ENCODE measurements around the gene STARD10. TPM values are rescaled to one million over a fixed set of nuclear protein-coding genes. Genes with fewer than 3 reads are reported as not detected.

The STARD10 gene
- total RNA-seq, 1 experiment from 2014 or later: 31.2 TPM

- no peak for DNase-seq (ENCODE audit: low read depth)
These were observed 12.3 kb downstream of the STARD10 start for GRCh38 chr11:72781313-72782080.

DNA sequence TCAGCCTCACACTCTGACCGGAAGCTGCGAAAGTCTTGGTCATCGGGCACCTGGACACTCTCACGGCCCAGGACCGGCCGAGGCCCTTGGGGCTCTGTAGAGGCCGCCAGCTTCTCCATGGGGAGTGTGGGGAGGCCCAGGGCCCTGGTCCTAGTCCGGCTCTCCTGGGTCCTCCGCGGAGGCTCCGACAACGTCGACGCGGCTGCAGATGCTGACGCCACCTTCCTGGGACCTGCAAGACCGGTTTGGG is 12.9 kb downstream of the STARD10 start:
- no peak for DNase-seq (ENCODE audit: low read depth)

DNA sequence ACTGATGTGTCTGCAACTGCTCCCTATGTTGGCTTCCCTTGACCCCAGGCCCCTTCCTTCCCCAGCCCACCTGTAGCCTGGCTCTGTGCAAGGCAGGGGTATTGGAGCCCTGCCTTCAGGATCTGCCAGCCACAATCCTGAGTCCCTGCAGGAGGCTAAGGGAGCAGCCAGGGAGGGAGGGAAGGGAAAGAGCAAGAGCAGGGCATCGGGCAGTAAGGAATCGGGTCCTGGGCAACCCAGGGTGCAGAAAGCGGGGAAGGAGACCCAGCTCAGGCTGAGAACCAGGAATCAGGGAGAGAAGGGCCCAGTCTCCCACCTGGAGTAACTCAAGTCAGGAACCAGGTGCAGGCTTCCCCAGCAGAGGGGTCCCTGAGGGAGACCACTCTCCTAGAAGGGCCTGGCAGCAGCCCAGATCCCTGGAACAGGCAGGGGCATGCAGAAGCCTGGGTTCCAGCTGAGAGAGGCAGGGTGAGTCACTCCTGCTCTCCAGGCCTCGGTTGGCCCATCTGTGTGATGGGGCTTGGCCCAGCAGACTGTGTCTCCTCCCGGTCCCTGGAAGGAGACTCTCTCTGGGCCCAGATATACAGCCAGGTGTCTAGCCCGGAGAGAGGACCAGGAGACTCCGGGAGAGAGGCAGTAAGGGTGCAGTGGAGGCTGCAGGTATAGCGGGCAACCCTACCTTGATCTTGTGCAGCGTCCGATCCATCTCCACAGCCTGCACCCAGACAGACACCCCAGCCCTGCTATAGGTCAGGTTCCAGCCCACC is 13.4 kb downstream of the STARD10 start:
- DNase-seq (ENCODE audit: low read depth): no peak

DNA sequence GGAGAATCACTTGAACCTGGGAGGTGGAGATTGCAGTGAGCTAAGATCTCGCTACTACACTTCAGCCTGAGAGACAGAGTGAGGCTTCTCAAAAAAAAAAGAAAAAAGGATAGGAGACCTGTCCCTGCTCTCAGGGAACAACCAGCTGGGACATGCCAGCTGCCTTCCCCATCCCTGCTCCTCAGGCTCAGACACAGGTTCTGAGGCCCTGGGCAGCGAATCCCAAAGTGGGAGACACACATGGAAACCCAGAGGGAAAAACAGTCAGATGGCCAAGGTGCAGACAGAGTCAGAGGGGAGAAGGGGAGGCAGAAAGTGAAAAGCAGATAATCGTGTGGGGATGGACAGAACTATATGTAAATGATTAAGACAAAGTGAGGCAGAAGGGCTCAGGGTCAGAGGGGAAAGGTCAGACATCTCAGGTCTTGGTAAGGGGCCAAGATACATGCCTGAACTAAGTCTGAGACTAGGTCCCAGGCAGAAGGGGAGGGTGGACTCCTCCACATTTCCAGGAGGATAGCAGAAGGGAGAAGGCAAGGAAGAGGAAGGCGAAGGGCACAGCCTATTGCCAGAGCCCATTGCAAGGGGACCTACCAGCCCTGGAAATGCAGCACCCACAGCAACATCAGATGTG is 14.2 kb downstream of the STARD10 start:
- DNase-seq (ENCODE audit: low read depth): no peak

GRCh38 chr11:72778535-72779494 is 15.0 kb downstream of the STARD10 start:
- DNase-seq (ENCODE audit: low read depth): no peak

GRCh38 chr11:72777755-72778278 is 16.0 kb downstream of the STARD10 start:
- DNase-seq (ENCODE audit: low read depth): no peak

DNA sequence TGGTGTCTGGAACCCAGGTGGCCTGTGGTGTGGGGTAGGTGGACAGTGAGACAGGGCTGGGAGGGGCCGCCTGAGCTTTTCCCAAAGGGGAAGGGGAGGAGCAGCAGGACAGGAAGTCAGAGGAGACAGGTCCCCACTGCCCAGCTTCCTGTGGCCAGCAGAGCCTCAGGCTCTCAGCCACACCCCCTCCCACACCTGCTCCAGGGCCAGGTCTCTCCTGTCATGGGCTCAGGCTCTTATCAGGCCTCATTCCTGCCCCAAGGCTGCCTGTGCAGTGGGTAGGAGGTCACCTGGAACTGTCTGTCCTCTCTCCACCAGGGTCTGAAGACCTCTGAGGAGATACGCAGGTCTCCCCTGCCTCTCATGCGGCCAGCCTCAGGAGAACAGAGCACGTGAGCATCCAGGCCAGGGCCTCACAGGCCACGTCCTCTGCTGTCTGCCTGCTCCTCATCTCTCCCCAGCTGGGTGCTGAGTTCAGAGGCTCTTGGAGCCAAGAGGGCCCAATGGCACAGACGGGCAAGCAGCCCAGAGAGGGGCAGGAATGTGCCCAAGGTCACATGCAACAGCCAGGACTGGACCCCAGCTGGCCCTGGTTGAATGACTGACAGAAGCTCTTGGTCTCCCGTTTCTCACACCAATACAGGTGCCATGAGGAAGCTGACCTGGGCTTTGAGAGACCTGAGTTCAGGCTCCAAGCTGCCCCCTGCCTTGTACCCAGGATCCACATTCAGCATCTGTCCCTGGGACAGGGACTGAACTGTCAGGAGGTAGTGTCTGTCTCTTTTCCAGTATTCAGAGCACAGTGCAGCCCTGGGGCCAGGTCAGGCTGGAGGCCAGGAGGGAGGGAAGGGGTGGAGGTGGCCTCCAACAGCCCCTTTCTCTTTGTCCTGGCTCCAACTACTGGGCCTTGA is 16.7 kb downstream of the STARD10 start:
- DNase-seq (ENCODE audit: low read depth): no peak

GRCh38 chr11:72776117-72776843 is 17.6 kb downstream of the STARD10 start:
- DNase-seq (ENCODE audit: low read depth): no peak

DNA sequence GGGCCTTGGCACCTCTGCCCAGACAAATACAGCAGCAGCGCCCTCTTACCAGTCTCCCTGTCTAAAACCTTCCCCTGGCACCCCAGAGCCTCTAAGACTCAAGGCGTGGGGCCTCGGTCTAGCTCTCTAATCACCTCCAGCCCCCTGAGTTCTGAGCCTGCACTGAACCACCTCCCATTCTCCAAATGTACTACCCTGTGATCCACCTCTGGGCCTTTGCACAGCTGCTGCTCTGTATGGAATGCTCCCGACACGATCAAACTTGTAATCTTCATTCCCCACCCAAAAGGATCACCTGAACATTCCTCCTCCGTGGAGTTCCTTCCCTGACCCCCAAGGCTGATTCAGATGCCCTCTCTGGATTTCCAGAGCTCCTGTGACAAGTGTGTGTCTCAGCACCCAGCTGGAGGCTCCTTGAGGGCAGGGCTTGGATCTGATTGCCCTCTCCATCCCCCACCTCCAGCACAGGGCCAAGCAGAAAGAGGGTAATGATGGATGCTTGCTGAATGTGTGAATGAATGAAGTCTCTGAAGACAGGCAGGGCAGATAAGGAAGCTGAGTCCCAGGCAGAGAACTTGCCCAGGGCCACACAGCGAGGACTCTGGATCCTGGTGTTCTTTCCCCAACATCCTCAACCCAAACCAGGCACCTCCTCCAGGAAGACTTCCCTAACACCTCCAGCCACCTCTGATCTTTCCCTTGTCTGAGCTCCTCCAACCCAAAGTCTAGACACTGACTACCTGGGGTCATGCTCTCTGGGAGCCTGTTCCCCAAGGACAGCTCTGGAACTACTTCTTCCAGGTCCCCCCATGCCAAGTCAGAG is 18.3 kb downstream of the STARD10 start:
- no peak for DNase-seq (ENCODE audit: low read depth)

DNA sequence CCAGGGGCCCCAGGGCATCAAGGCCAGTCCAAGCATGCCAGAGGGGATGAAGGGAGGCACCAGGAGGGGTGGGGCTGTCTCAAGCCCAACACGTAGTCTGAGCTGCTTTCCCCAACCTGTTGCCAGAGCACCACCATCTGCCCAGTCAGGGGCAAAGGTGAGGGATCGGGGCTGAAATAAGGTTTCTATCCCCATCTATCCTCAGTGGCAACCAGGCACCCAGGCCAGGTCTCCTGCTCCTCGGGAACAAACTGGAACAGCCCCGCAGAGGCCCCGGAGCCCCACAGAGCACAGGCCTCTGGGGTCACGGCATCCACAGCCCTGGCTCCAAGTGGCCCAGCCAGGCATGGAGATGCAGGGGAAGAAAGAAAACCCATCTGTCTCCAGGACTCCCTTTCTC is 19.3 kb downstream of the STARD10 start:
- DNase-seq (ENCODE audit: low read depth): no peak

DNA sequence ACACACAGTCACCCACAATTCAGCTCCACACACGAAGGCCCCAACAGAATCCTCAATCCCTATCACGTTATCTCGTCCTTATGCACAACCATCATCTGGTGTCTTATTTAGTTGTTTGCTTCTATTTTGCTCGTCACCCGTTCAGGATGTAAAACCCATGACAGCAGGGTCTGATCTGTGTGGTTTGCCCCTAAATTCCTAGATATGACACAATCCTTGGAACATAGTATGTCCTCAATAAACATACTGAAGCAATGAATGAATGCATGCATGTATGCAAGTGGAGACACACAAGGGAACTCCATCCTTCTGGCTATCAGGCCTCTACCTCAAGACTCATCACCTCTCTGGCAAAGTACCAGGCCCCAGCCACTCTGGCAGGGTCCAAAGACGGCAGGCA is 20.2 kb downstream of the STARD10 start:
- no peak for DNase-seq (ENCODE audit: low read depth)

DNA sequence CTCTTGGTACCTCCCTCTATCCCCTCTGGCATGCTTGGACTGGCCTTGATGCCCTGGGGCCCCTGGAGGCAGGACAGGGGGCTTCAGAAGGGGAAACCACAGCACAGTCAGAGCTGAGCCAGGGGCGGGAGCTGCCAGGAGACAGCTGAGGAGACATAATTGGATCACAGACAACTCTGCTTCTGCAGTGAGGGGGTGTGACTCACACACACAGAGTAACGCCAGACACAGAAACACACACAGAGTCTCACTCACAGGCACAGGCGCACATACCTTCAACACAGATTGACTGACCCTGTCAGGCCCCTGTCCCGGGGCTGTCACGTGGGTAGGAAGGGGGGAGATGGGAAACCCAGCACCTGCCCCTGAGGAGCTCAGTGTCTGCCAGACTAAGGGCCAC is 20.6 kb downstream of the STARD10 start:
- peak; percentile 90 for DNase-seq (ENCODE audit: low read depth)

- DNase-seq (ENCODE audit: low read depth): no peak
These were observed 21.8 kb downstream of the STARD10 start for GRCh38 chr11:72772059-72772458.

GRCh38 chr11:72771507-72771906 is 22.3 kb downstream of the STARD10 start:
- DNase-seq (ENCODE audit: low read depth): peak; percentile 78

DNA sequence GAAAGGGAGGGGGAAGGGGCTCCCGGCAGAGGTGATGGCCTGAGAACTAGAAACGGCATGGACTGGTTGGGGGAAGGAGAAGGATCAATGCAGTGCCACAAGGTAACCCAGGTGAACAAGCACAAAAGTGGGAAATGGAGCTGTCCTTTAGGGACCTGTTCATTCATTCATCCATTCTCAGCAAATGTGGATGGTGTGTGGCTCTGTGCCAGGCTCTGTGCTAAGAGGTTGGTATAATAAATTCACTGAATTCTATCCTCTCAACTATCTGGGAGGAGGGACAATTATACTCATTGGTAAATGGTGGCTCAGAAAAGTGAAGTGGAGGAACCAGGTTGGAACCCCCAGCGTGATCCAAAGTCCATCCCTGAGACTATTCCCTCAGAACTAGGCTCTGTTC is 23.0 kb downstream of the STARD10 start:
- DNase-seq (ENCODE audit: low read depth): no peak

DNA sequence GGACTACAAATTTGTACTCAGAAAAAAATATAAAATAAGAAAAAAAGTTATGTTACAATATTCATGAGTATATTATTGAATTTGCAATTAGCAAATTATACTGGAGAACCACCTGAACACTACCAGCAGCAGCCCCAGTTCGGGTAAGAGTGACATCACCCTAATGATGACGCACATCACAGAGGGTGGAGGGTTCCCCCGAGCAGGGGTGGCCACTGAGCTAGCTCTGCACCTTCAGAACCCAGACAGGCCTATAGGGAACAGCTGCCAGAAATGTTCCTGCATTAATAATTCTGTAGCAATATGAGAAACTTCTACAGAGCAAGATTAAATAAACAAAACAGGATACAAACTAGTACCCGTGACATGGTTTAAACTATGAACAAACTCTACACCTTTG is 24.2 kb downstream of the STARD10 start:
- DNase-seq (ENCODE audit: low read depth): no peak

GRCh38 chr11:72768581-72768980 is 25.3 kb downstream of the STARD10 start:
- DNase-seq (ENCODE audit: low read depth): no peak

- no peak for DNase-seq (ENCODE audit: low read depth)
These were observed 26.4 kb downstream of the STARD10 start for GRCh38 chr11:72767203-72768062.
